Parathyroid adenoma (tissue), 2 donors: ENCODE measurements around the gene AKAP8L.
"Not testable (repeated sequence)": the region's sequence is repeated elsewhere in the genome, so short reads cannot be mapped to it uniquely, and the experiment has no call there.

Source experiments
- H2AFZ ChIP-seq: fragments of 300-600 bp; sonication (generic); one replicate; pipeline ENCODE4 v1.7.0; 2017; ENCODE audit warnings: antibody characterized with exemption, mild to moderate bottlenecking
- H3K27ac ChIP-seq: fragments of 300-600 bp; sonication (generic); one replicate; pipeline ENCODE4 v1.7.0; 2017
- H3K27me3 ChIP-seq: fragments of 300-600 bp; sonication (generic); one replicate; pipeline ENCODE4 v1.7.0; 2017; ENCODE audit warnings: low read length; ENCODE audit not compliant: control insufficient read depth, insufficient read depth
- H3K36me3 ChIP-seq: fragments of 300-600 bp; sonication (generic); one replicate; pipeline ENCODE4 v1.7.0; 2017; ENCODE audit warnings: low read length; ENCODE audit not compliant: control insufficient read depth, insufficient read depth
- H3K4me1 ChIP-seq: fragments of 300-600 bp; sonication (generic); one replicate; pipeline ENCODE4 v1.7.0; 2017; ENCODE audit warnings: control low read depth
- H3K4me2 ChIP-seq: fragments of 300-600 bp; sonication (generic); one replicate; pipeline ENCODE4 v1.7.0; 2017; ENCODE audit warnings: low read length
- H3K4me3 ChIP-seq: fragments of 300-600 bp; sonication (generic); one replicate; pipeline ENCODE4 v1.7.0; 2017; ENCODE audit warnings: low read depth, low read length
- H3K79me2 ChIP-seq: fragments of 300-600 bp; sonication (generic); one replicate; pipeline ENCODE4 v1.7.0; 2017; ENCODE audit warnings: control low read depth
- H3K9ac ChIP-seq: fragments of 300-600 bp; sonication (generic); one replicate; pipeline ENCODE4 v1.7.0; 2017; ENCODE audit warnings: mild to moderate bottlenecking
- H3K9me3 ChIP-seq: fragments of 300-600 bp; sonication (generic); one replicate; pipeline ENCODE4 v1.7.0; 2017; ENCODE audit warnings: low read length; ENCODE audit not compliant: control insufficient read depth
- CTCF ChIP-seq: fragments of 300-600 bp; sonication (generic); IDR thresholded peaks from one replicate; pipeline ENCODE4 v1.7.0; 2017; ENCODE audit warnings: antibody characterized with exemption, mild to moderate bottlenecking
- donor health status: primary hyperparathyroidism.

AKAP8L gene

GRCh38 chr19:15397782-15398181 lies 21.0 kb downstream of the AKAP8L start:
- peaks cover 33% of the 10 kb centered on the region for H3K79me2 ChIP-seq
- no peak overlapping the region for H3K9ac ChIP-seq
- peaks cover 11% of the 10 kb centered on the region for H3K4me1 ChIP-seq
- no peaks in the 10 kb centered on the region for H3K36me3 ChIP-seq
- no peak overlapping the region for H3K4me3 ChIP-seq
- H3K27me3 ChIP-seq: no peaks in the 10 kb centered on the region
- no peaks in the 10 kb centered on the region for H3K9me3 ChIP-seq
- no peak overlapping the region for H3K27ac ChIP-seq
- H2AFZ ChIP-seq: no peak overlapping the region
- no peak overlapping the region for H3K4me2 ChIP-seq
- TF ChIP-seq CTCF: no peak

- Histone ChIP-seq H3K36me3 (no peaks in the 10 kb centered on the region), H3K9ac (no peak overlapping the region), H2AFZ (no peak overlapping the region), H3K4me3 (no peak overlapping the region), H3K79me2 (peaks cover 28% of the 10 kb centered on the region), H3K27me3 (no peaks in the 10 kb centered on the region), H3K4me2 (no peak overlapping the region), H3K4me1 (peaks cover 11% of the 10 kb centered on the region), H3K27ac (peak overlapping the region; percentile 8), H3K9me3 (no peaks in the 10 kb centered on the region)
- no peak for TF ChIP-seq CTCF
Measured at GRCh38 chr19:15397236-15397635, 21.6 kb downstream of the AKAP8L start.

GRCh38 chr19:15396436-15396835 lies 22.4 kb downstream of the AKAP8L start:
- Histone ChIP-seq H2AFZ (no peak overlapping the region), H3K27me3 (no peaks in the 10 kb centered on the region), H3K4me2 (no peak overlapping the region), H3K4me1 (peaks cover 11% of the 10 kb centered on the region), H3K9ac (no peak overlapping the region), H3K4me3 (no peak overlapping the region), H3K9me3 (no peaks in the 10 kb centered on the region), H3K79me2 (peaks cover 27% of the 10 kb centered on the region), H3K36me3 (no peaks in the 10 kb centered on the region), H3K27ac (no peak overlapping the region)
- TF ChIP-seq CTCF: no peak

- not testable (repeated sequence) for H3K36me3 ChIP-seq, H3K4me3 ChIP-seq, H3K9ac ChIP-seq, H2AFZ ChIP-seq, H3K27me3 ChIP-seq, H3K9me3 ChIP-seq, H3K4me2 ChIP-seq
- peak overlapping the region; percentile 40 for H3K27ac ChIP-seq
- peaks cover 19% of the 10 kb centered on the region for H3K79me2 ChIP-seq
- H3K4me1 ChIP-seq: peaks cover 11% of the 10 kb centered on the region
Measured at GRCh38 chr19:15395251-15395650, 23.5 kb downstream of the AKAP8L start.

- Histone ChIP-seq H3K36me3 (no peaks in the 10 kb centered on the region), H3K9me3 (no peaks in the 10 kb centered on the region), H3K4me3 (no peak overlapping the region), H2AFZ (no peak overlapping the region), H3K9ac (no peak overlapping the region), H3K4me2 (no peak overlapping the region), H3K4me1 (peaks cover 11% of the 10 kb centered on the region), H3K27ac (peak overlapping the region; percentile 40), H3K79me2 (peaks cover 18% of the 10 kb centered on the region), H3K27me3 (no peaks in the 10 kb centered on the region)
- TF ChIP-seq CTCF: no peak
Measured at GRCh38 chr19:15394426-15394825, 24.4 kb downstream of the AKAP8L start.
